NCI-H82 treated with DMSO at 0.1 percent for 48 hours (cell line): ENCODE data around the gene ANO10.
"Not testable (repeated sequence)": the region's sequence is repeated elsewhere in the genome, so short reads cannot be mapped to it uniquely, and the experiment has no call there.

Experiments
- DNase-seq: peaks from one replicate; lab custom pipeline; 2025; ENCODE audit not compliant: unreplicated experiment; lab: John Stamatoyannopoulos, UW

The ANO10 gene

GRCh38 chr3:43629741-43630140, 7.9 kb upstream of the ANO10 start:
- no peak for DNase-seq

- DNase-seq, result no peak
Measured at GRCh38 chr3:43629257-43629656, 7.4 kb upstream of the ANO10 start.

GRCh38 chr3:43627360-43627759, 5.5 kb upstream of the ANO10 start:
- no peak for DNase-seq

- no peak for DNase-seq
Measured at GRCh38 chr3:43624619-43625305, 3.0 kb upstream of the ANO10 start.

- peak; percentile 26 for DNase-seq
Measured at GRCh38 chr3:43620831-43621655, 768 bp downstream of the ANO10 start.

GRCh38 chr3:43619588-43619987, 2.2 kb downstream of the ANO10 start:
- DNase-seq, result no peak

GRCh38 chr3:43618142-43618541, 3.7 kb downstream of the ANO10 start:
- no peak for DNase-seq

GRCh38 chr3:43616034-43616433, 5.8 kb downstream of the ANO10 start:
- DNase-seq, result no peak

- no peak for DNase-seq
Measured at GRCh38 chr3:43615133-43615532, 6.7 kb downstream of the ANO10 start.

GRCh38 chr3:43613976-43614375, 7.8 kb downstream of the ANO10 start:
- no peak for DNase-seq

GRCh38 chr3:43612419-43612818, 9.4 kb downstream of the ANO10 start:
- DNase-seq, result no peak

- DNase-seq, result no peak
Measured at GRCh38 chr3:43609406-43609805, 12.4 kb downstream of the ANO10 start.

- no peak for DNase-seq
Measured at GRCh38 chr3:43608751-43609150, 13.1 kb downstream of the ANO10 start.

GRCh38 chr3:43606284-43606683, 15.5 kb downstream of the ANO10 start:
- DNase-seq, result no peak

- DNase-seq, result not testable (repeated sequence)
Measured at GRCh38 chr3:43599959-43600358, 21.9 kb downstream of the ANO10 start.

GRCh38 chr3:43597961-43598360, 23.9 kb downstream of the ANO10 start:
- DNase-seq, result no peak

GRCh38 chr3:43596178-43596577, 25.6 kb downstream of the ANO10 start:
- DNase-seq, result not testable (repeated sequence)

- not testable (repeated sequence) for DNase-seq
Measured at GRCh38 chr3:43595280-43595679, 26.5 kb downstream of the ANO10 start.

- not testable (repeated sequence) for DNase-seq
Measured at GRCh38 chr3:43593588-43593987, 28.2 kb downstream of the ANO10 start.

- DNase-seq, result not testable (repeated sequence)
Measured at GRCh38 chr3:43591866-43592265, 29.9 kb downstream of the ANO10 start.

GRCh38 chr3:43587303-43587702, 34.5 kb downstream of the ANO10 start:
- no peak for DNase-seq

- DNase-seq, result no peak
Measured at GRCh38 chr3:43584043-43584826, 37.6 kb downstream of the ANO10 start.
